ENCODE measurements around the gene LRRN2.

DNA sequence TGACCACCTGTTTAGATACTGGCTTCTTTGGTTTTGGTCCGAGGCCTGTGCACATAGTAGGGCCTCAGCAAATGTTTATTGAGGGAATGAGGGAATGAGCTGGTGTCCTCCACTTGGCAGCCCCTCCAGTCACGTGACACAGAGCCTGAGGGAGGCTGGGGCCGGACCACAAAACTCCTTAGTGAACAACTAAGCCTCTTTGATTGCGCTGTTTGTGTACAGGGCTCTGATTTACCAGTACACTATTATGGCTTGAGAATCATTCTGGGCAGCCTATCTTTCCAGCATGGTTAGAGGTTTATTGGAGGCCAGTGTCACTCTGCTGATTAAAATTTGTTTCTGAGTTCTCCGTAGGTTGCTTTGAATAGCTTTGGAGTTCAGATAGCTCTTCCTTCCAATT, 10.2 kb upstream of the LRRN2 start:
- TF ChIP-seq, protein P1, sequence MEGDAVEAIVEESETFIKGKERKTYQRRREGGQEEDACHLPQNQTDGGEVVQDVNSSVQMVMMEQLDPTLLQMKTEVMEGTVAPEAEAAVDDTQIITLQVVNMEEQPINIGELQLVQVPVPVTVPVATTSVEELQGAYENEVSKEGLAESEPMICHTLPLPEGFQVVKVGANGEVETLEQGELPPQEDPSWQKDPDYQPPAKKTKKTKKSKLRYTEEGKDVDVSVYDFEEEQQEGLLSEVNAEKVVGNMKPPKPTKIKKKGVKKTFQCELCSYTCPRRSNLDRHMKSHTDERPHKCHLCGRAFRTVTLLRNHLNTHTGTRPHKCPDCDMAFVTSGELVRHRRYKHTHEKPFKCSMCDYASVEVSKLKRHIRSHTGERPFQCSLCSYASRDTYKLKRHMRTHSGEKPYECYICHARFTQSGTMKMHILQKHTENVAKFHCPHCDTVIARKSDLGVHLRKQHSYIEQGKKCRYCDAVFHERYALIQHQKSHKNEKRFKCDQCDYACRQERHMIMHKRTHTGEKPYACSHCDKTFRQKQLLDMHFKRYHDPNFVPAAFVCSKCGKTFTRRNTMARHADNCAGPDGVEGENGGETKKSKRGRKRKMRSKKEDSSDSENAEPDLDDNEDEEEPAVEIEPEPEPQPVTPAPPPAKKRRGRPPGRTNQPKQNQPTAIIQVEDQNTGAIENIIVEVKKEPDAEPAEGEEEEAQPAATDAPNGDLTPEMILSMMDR (IDR thresholded peaks at IDR 0.05; ENCODE audit: low read depth, low read length): no peak
- TF ChIP-seq POLR2A (IDR thresholded peaks at IDR 0.05; ENCODE audit: extremely low read depth, insufficient read length): no peak
